ENCODE results near the gene ZNF385C. TPM values are rescaled to one million over a fixed set of nuclear protein-coding genes. Genes with fewer than 3 reads are reported as not detected.

Gene ZNF385C
- total RNA-seq, 4 donors from 2014 or later = 0.47 to 1.9 (median 0.68) TPM

- H3K4me1 ChIP-seq = no peaks in the 10 kb centered on the region
- H3K4me3 ChIP-seq = no peak overlapping the region
- WGBS = 67% methylated on average over 4 of the region's 4 CpGs
- no peak for DNase-seq (ENCODE audit: low spot score in 2 of 2)
- peaks cover 3% of the 10 kb centered on the region for H3K27me3 ChIP-seq
- no peak for TF ChIP-seq POLR2A (IDR thresholded peaks at IDR 0.05)
- no peak for TF ChIP-seq POLR2AphosphoS5 (IDR thresholded peaks at IDR 0.05)
- no peak for TF ChIP-seq CTCF (IDR thresholded peaks at IDR 0.05)
- no peaks in the 10 kb centered on the region for H3K9me3 ChIP-seq
- H3K27ac ChIP-seq = no peak overlapping the region
- H3K36me3 ChIP-seq = no peaks in the 10 kb centered on the region
Measured at GRCh38 chr17:42059815-42060214, 38.5 kb downstream of the ZNF385C start.

GRCh38 chr17:42058063-42058462, 40.2 kb downstream of the ZNF385C start:
- TF ChIP-seq POLR2AphosphoS5 (IDR thresholded peaks at IDR 0.05) (no peak), CTCF (IDR thresholded peaks at IDR 0.05) (no peak), POLR2A (IDR thresholded peaks at IDR 0.05) (no peak), EP300 (IDR thresholded peaks at IDR 0.05) (no peak)
- Histone ChIP-seq H3K27me3 (peaks cover 19% of the 10 kb centered on the region), H3K9me3 (no peaks in the 10 kb centered on the region), H3K36me3 (no peaks in the 10 kb centered on the region), H3K4me1 (no peaks in the 10 kb centered on the region), H3K27ac (no peak overlapping the region), H3K4me3 (no peak overlapping the region)
- WGBS = no CpG with 5 or more reads among the region's 7 CpGs
- no peak for DNase-seq (ENCODE audit: low spot score in 2 of 2)

- Histone ChIP-seq H3K4me1 (no peaks in the 10 kb centered on the region), H3K9me3 (no peaks in the 10 kb centered on the region), H3K4me3 (no peak overlapping the region), H3K36me3 (no peaks in the 10 kb centered on the region), H3K27me3 (peaks cover 23% of the 10 kb centered on the region), H3K27ac (no peak overlapping the region)
- WGBS = 79% methylated on average over 3 of the region's 3 CpGs
- no peak for DNase-seq (ENCODE audit: low spot score in 2 of 2)
- no peak for TF ChIP-seq POLR2AphosphoS5 (IDR thresholded peaks at IDR 0.05)
- no peak for TF ChIP-seq EP300 (IDR thresholded peaks at IDR 0.05)
- TF ChIP-seq CTCF (IDR thresholded peaks at IDR 0.05) = no peak
- no peak for TF ChIP-seq POLR2A (IDR thresholded peaks at IDR 0.05)
Measured at GRCh38 chr17:42056635-42057034, 41.6 kb downstream of the ZNF385C start.

- Histone ChIP-seq H3K27me3 (peaks cover 23% of the 10 kb centered on the region), H3K9me3 (no peaks in the 10 kb centered on the region)
Measured at GRCh38 chr17:42055496-42055895, 42.8 kb downstream of the ZNF385C start.

GRCh38 chr17:42055027-42055426, 43.2 kb downstream of the ZNF385C start:
- TF ChIP-seq POLR2A (IDR thresholded peaks at IDR 0.05) = no peak
- TF ChIP-seq POLR2AphosphoS5 (IDR thresholded peaks at IDR 0.05) = no peak
- TF ChIP-seq EP300 (IDR thresholded peaks at IDR 0.05) = no peak
- TF ChIP-seq CTCF (IDR thresholded peaks at IDR 0.05) = no peak
- Histone ChIP-seq H3K9me3 (no peaks in the 10 kb centered on the region), H3K36me3 (no peaks in the 10 kb centered on the region), H3K4me1 (peaks cover 8% of the 10 kb centered on the region), H3K27me3 (peaks cover 23% of the 10 kb centered on the region), H3K4me3 (no peak overlapping the region), H3K27ac (no peak overlapping the region)
- DNase-seq (ENCODE audit: low spot score in 2 of 2) = no peak
- 28% methylated on average over 3 of the region's 3 CpGs for WGBS

More at GRCh38 chr17:42055496-42055895, 42.8 kb downstream of the ZNF385C start:
- TF ChIP-seq EP300 (IDR thresholded peaks at IDR 0.05) = no peak
- no peak for TF ChIP-seq POLR2A (IDR thresholded peaks at IDR 0.05)
- no peak for TF ChIP-seq CTCF (IDR thresholded peaks at IDR 0.05)
- TF ChIP-seq POLR2AphosphoS5 (IDR thresholded peaks at IDR 0.05) = no peak
- Histone ChIP-seq H3K4me1 (peaks cover 4% of the 10 kb centered on the region), H3K27ac (no peak overlapping the region), H3K36me3 (no peaks in the 10 kb centered on the region), H3K4me3 (no peak overlapping the region)
- WGBS = 46% methylated on average over 6 of the region's 6 CpGs
- DNase-seq (ENCODE audit: low spot score in 2 of 2) = no peak
